AG10803 (cell line): ENCODE results near the gene RPS28.
"Not testable (repeated sequence)": the region's sequence is repeated elsewhere in the genome, so short reads cannot be mapped to it uniquely, and the experiment has no call there.

Experiments used
- DNase-seq: peaks from one replicate; pipeline ENCODE4 v3.0.0; 2010; ENCODE audit warnings: low read depth
- H3K4me3 ChIP-seq: 2 replicates; pipeline ENCODE4 v1.5.1; 2011; ENCODE audit warnings: mild to moderate bottlenecking, low read length, control low read depth
- TF ChIP-seq, protein P1 (sequence below): conservative IDR thresholded peaks from 2 replicates; pipeline ENCODE4 v1.5.1; 2011; ENCODE audit warnings: mild to moderate bottlenecking, low read length, control low read depth, inconsistent platforms

Gene RPS28

DNA sequence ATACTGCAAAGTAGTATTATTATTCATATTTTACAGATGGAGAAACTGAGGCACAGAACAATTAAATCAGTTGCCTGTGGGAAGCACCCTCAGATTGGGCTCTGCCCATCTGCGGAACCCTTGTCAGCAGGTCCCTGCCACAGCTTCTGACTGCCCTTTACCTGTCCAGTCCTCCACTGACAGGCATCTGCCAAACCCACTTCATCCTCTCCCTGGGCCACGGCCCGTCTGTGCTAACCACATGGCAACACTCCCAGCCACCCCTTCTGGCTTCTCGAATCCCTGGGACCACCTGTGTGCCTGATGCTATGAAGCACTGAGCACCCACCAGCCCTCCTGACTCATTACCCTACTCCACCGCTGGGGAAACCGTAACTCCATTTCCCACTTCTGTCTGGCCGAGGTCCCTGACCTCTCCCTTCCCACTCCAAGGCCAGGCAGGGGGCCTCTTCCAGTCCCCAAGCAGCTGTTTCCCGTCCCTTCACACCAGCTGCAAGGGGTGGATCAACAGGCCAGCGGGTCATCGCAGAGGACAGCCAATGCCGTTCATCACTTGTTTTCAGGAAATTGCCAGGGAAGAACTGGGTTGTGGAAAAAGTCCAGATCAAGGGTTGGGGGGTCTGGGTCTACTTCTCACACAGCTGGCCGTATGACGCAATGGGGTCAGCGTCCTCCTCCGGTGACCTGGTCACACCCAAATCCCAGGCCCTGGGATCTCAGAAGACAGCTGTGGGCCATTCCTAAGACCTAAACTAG, 19.2 kb downstream of the RPS28 start:
- no peak for DNase-seq
- TF ChIP-seq, protein P1, sequence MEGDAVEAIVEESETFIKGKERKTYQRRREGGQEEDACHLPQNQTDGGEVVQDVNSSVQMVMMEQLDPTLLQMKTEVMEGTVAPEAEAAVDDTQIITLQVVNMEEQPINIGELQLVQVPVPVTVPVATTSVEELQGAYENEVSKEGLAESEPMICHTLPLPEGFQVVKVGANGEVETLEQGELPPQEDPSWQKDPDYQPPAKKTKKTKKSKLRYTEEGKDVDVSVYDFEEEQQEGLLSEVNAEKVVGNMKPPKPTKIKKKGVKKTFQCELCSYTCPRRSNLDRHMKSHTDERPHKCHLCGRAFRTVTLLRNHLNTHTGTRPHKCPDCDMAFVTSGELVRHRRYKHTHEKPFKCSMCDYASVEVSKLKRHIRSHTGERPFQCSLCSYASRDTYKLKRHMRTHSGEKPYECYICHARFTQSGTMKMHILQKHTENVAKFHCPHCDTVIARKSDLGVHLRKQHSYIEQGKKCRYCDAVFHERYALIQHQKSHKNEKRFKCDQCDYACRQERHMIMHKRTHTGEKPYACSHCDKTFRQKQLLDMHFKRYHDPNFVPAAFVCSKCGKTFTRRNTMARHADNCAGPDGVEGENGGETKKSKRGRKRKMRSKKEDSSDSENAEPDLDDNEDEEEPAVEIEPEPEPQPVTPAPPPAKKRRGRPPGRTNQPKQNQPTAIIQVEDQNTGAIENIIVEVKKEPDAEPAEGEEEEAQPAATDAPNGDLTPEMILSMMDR: no peak
- H3K4me3 ChIP-seq: no peak overlapping the region

DNA sequence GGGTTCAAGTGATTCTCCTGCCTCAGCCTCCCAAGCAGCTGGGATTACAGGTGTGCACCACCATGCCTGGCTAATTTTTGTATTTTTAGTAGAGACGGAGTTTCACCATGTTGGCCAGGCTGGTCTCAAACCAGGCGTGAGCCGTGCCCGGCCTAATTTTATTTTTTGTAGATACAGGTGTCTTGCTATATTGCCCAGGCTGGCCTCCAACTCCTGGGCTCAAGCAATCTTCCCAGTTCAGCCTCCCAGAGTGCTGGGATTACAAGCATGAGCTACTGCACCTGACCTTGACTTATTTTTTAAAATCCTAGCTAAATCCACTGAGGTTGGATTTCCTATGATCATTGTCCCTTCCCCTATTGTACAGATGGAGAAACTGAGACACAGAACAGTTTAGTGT, 20.2 kb downstream of the RPS28 start:
- DNase-seq: not testable (repeated sequence)

DNA sequence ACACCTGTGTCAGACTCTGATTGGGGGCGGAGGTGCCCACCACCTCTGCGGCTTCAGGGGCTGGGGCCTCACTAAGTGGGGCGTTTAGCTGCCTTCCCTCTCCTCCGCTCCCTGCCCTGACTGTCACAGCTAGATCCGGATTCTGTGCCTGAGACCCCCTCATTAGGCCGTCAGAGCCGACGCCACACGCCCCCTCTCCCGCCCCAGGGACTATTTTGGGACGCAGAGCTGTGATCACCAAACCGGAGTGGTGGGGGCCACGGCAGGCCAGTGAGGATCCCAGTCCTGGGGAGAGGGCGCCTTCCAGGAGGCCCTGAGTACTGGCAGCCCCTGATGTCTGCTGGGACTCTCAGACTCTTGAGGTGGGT, 21.0 kb downstream of the RPS28 start:
- TF ChIP-seq, protein P1: no peak
- no peak overlapping the region for H3K4me3 ChIP-seq
- no peak for DNase-seq

More for the DNA sequence above, 20.2 kb downstream of the RPS28 start:
- not testable (repeated sequence) for H3K4me3 ChIP-seq

DNA sequence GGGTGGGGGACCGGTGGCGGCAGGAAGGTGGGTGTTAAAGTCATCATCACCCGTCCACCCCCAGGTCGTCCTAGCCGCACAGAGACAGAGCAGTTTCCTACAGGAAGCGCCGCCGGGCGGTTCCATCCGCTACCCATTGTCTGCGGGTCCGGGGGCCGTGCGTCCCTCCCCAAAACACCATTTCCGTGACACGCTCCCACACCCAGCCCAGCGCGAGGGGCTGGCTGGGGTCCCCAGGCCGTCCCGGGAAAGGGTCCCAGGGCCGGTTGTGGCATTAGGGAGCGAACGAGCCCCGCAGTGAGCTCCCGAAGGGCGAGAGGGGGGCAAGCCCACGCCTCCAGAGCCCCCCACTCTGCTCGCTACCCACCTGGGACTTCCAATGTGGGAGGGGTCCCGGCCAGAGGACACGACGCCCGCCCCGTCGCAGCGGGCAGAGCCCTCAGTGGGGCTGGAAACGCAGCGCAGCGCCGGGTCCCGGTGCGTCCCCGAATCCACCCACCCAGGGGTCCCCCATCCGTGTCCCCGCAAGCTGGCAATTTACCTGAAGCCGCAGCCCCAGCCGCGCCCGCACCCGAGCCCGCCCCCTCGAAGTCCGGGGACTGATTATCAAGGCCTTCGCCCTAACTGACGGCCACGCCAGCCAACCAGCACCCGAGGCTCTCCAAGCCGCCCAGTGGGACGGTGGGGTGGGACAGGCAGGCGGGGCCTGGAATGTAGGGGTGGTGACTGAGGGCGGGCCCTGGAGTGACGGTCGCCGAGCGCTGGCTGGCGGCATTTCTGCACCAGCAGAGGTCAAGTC, 21.6 kb downstream of the RPS28 start, which contains the start of gene KANK3:
Gene KANK3, minus strand, starts transcription at position 579 of the 799 bp plus-strand sequence. CDS start 5,434 bp downstream, outside the sequence.
- TF ChIP-seq, protein P1: no peak
- DNase-seq: peak; percentile 93
- no peak within 1 kb of the TSS; the same call in 1 of the 2 replicates for H3K4me3 ChIP-seq

DNA sequence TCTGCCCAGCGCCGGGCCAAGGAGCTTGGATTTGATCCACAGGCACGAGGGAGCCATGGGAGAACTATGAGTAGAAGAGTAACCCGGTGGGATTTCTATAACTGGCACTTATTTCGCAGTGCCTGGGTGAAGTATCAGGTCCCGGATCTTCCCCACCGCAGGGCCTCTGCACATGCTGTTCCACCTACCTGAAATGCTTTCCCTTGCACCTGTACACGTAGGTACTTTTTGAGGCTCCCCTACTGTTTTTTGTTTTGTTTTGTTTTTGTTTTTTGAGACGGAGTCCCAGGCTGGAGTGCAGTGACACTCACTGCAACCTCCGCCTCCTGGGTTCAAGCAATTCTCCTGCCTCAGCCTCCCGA, 22.2 kb downstream of the RPS28 start:
- no peak overlapping the region for H3K4me3 ChIP-seq
- DNase-seq: no peak
- TF ChIP-seq, protein P1: no peak

DNA sequence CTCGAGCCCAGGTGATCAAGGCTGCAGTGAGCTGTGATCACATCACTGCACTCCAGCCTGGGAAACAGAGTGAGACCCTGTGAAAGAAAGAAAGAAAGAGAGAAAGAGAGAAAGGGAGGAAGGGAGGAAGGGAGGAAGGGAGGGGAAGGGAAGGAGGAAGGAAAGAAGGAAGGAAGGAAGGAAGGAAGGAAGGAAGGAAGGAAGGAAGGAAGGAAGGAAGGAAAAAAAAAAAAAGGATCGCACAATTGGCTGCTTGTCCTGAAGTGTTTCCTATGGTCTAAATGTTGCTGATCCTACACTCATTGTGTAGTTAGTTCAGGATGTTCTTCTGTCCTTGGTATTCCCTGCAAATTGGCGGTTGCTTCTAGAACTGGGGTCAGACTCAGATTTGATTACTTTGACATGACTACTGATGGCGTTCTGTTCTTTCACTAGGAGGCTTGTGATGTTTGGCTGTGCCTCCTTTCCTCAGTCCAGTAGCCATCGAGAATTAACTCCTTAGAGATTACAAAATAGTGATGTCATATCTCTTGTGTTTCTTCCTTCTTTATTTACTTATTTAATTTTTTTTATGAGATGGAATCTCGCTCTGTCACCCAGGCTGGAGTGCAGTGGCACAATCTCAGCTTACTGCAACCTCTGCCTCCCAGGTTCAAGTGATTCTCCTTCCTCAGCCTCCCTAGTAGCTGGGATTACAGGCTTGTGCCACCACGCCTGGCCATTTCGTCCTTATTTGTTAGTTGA, 28.5 kb downstream of the RPS28 start:
- DNase-seq: not testable (repeated sequence)

DNA sequence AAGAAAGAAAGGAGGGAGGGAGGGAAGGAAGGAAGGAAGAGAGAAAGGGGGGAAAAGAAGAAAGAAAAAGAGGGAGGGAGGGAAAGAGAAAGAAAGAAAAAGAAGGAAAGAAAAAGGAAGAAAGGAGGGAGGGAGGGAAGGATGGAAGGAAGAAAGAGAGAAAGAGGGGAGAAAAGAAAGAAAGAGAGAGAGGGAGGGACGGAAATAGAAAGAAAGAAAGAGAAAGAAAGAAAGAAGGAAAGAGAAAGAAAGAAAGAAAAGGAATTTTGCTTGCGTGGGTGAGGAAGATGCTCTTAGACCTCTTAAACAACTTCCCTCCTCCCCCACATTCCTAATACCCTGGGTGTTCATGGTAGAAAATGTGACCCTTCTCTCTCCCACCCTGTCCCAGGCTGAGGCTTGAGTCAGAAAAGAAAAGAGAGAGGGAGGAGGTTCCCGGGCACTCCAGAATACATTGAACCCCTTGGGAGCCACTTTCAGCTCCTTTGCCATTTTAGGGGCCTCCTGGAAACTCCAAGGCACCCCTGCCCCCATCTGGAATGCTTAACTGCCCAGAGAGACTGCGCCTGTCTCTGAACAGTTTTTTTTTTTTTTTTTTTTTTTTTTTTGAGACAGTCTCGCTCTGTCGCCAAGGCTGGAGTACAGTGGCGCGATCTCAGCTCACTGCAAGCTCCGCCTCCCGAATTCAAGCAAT, 31.0 kb downstream of the RPS28 start:
- TF ChIP-seq, protein P1: no peak
- H3K4me3 ChIP-seq: peak overlapping the region; percentile 31
- DNase-seq: no peak

More for the DNA sequence above, 28.5 kb downstream of the RPS28 start:
- H3K4me3 ChIP-seq: not testable (repeated sequence)

DNA sequence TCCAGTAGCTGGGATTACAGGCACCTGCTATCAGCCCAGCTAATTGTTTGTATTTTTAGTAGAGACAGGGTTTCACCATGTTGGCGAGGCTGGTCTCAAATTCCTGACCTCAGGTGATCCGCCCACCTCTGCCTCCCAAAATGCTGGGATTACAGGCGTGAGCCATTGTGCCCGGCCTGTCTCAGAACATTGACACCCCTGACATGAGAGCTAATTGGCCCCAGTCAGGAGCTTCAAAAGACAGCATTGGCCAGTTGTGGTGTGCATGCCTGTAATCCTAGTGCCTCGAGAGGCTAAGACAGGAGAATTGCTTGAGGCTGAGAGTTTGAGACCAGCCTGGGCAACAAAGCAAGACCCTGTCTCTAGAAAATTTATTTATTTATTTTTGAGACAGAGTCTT, 31.5 kb downstream of the RPS28 start:
- not testable (repeated sequence) for DNase-seq, H3K4me3 ChIP-seq
